K562 (cell line): ENCODE measurements around the gene PRTN3. TPM values are rescaled to one million over a fixed set of nuclear protein-coding genes. Genes with fewer than 3 reads are reported as not detected.

Experiments used
- CAMTA2 ChIP-seq: fragments of 250-450 bp; sonication (Bioruptor Pico); conservative IDR thresholded peaks from 2 replicates; pipeline ENCODE4 v1.5.1; 2022
- CHCHD3 ChIP-seq: fragments of 250-450 bp; sonication (Bioruptor Pico); IDR thresholded peaks from 2 replicates; pipeline ENCODE4 v2.1.2; 2022; ENCODE audit warnings: mild to moderate bottlenecking
- JUN ChIP-seq, 2 experiments: sonication (generic) in 1 of 2; formaldehyde crosslinking in 1 of 2; IDR thresholded peaks; 2 replicates each; pipeline versions ENCODE4 v1.6.1 to v1.8.0; 2012 to 2022; ENCODE audit warnings: borderline replicate concordance in 2 of 2, mild to moderate bottlenecking in 2 of 2, improper control_type of control experiment in 1 of 2, low read depth in 1 of 2, low read length in 1 of 2, missing genetic modification reagents in 1 of 2
- KDM1A ChIP-seq, 2 experiments: fragments of 450-650 bp; IDR thresholded peaks; 2 replicates each; pipeline ENCODE4 v1.6.1; 2016; ENCODE audit warnings: mild to moderate bottlenecking in 2 of 2
- MEF2A ChIP-seq: IDR thresholded peaks from 2 replicates; pipeline ENCODE4 v1.6.1; 2011; ENCODE audit warnings: low read depth, mild to moderate bottlenecking, low read length, moderate library complexity; ENCODE audit not compliant: control insufficient read depth
- MEF2D ChIP-seq: conservative IDR thresholded peaks from 2 replicates; pipeline ENCODE4 v1.6.1; 2016; ENCODE audit warnings: low read depth, missing genetic modification characterization, missing compliant biosample characterization
- NONO ChIP-seq, 2 experiments: fragments of 200-400 bp in 1 of 2; fragments of 450-650 bp in 1 of 2; formaldehyde crosslinking in 1 of 2; IDR thresholded peaks; 2 replicates each; pipeline ENCODE4 v1.6.1; 2017; ENCODE audit warnings: low read depth in 2 of 2, mild to moderate bottlenecking in 2 of 2, moderate library complexity in 2 of 2, low read length in 1 of 2
- SRSF3 ChIP-seq: fragments of 200-400 bp; formaldehyde crosslinking; IDR thresholded peaks from 2 replicates; pipeline ENCODE4 v1.6.1; 2016; ENCODE audit warnings: mild to moderate bottlenecking, low read length, moderate library complexity; ENCODE audit not compliant: insufficient read depth
- ZBTB7A ChIP-seq: IDR thresholded peaks from 2 replicates; pipeline ENCODE4 v1.6.1; 2011; ENCODE audit warnings: low read depth, mild to moderate bottlenecking, low read length, moderate library complexity, borderline replicate concordance; ENCODE audit not compliant: control insufficient read depth
- ZNF431 ChIP-seq: sonication (generic); formaldehyde crosslinking; IDR thresholded peaks from 2 replicates; pipeline ENCODE4 v1.8.0; 2022; ENCODE audit warnings: mild to moderate bottlenecking, missing genetic modification reagents
- polyA plus RNA-seq, 8 experiments: library from polyadenylated mRNA; depleted of rRNA in 4 of 8; stranded (reverse) in 5 of 8; unstranded in 3 of 8; fragments of >200 nt; fragmentation: Nextera tagmentation in 2 of 8; fragmentation: Illumina TruSeq in 1 of 8; extraction: Ambion mirVana in 2 of 8; extraction: Trizol in 1 of 8; gene quantifications; 2 replicates each; pipeline versions ENCODE4 v1.2.1 to v1.2.3, GENCODE V29; 2011 to 2014; ENCODE audit warnings: inconsistent platforms in 1 of 8, missing spikeins in 1 of 8
- total RNA-seq, 7 experiments: library from RNA; depleted of rRNA in 6 of 7; stranded (reverse); fragments of >200 nt in 6 of 7; fragmentation: Illumina TruSeq in 2 of 7; extraction: Trizol in 2 of 7; gene quantifications; 2 replicates each; pipeline versions ENCODE4 v1.2.1 to v1.2.3, GENCODE V29; 2011 to 2021; ENCODE audit warnings: low replicate concordance in 1 of 7
- TF ChIP-seq, protein P1 (sequence below), 3 experiments: fragments of 200-800 bp in 1 of 3; sonication (Bioruptor generic) in 1 of 3; sonication (generic) in 1 of 3; formaldehyde crosslinking in 1 of 3; IDR thresholded peaks; 2 replicates each; pipeline versions ENCODE4 v1.6.1 to v1.8.0; 2016 to 2022; ENCODE audit warnings: mild to moderate bottlenecking in 2 of 3, missing compliant biosample characterization in 2 of 3, missing genetic modification characterization in 2 of 3, missing genetic modification reagents in 1 of 3
- TF ChIP-seq, protein P2 (sequence below): sonication (generic); formaldehyde crosslinking; IDR thresholded peaks from 2 replicates; pipeline ENCODE4 v1.8.0; 2022; ENCODE audit warnings: mild to moderate bottlenecking, missing genetic modification reagents
- TF ChIP-seq, protein P3 (sequence below): fragments of 450-650 bp; IDR thresholded peaks from 2 replicates; pipeline ENCODE4 v1.6.1; 2017; ENCODE audit warnings: antibody characterized with exemption, mild to moderate bottlenecking
- TF ChIP-seq, protein P4 (sequence below), 2 experiments: IDR thresholded peaks; 2 replicates each; pipeline ENCODE4 v1.6.1; 2011; ENCODE audit warnings: borderline replicate concordance in 1 of 2, control low read depth in 1 of 2, low read depth in 1 of 2, low read length in 1 of 2, mild to moderate bottlenecking in 1 of 2, mixed read lengths in 1 of 2, moderate library complexity in 1 of 2; ENCODE audit not compliant: insufficient read depth in 1 of 2, insufficient read length in 1 of 2, poor library complexity in 1 of 2, severe bottlenecking in 1 of 2; ENCODE audit errors: extremely low read depth in 1 of 2
- TF ChIP-seq, protein P5 (sequence below): fragments of 200-800 bp; sonication (Bioruptor generic); IDR thresholded peaks from 2 replicates; pipeline ENCODE4 v1.6.1; 2017; ENCODE audit warnings: missing genetic modification characterization, missing compliant biosample characterization

PRTN3 gene
- total and polyA plus RNA-seq, 9 of the 15 experiments (the other 6 are each of a cell fraction or from before 2014, with no cell fraction given) = 0.14 to 0.86 (median 0.43) TPM; not detected in 3

DNA sequence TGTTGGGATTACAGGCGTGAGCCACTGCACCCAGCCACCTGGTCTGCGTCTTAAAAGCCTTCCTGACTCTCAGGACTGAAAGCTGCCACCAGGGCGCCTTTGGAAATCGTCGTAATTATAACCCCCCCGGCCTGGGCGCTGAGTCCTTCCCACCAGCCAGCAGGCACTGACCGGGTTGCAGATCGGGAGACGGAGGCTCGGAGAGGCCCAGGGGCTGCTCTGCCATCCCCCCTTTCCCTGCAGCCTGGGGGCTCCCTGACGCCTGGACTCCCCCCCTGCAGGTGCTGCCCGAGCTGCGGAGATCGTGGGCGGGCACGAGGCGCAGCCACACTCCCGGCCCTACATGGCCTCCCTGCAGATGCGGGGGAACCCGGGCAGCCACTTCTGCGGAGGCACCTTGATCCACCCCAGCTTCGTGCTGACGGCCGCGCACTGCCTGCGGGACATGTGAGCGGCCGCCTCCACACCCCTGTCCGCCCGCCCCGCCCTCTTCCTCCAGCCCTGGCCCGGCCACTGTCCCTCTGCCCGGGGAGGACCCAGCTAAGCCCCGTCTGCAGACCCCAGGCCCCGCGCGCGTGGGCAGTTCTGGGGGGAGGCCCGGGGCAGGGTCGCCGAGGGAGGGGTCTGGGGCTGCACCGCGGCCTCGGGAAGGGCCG, 2.5 kb downstream of the PRTN3 start (continued):
- TF ChIP-seq, protein P1, sequence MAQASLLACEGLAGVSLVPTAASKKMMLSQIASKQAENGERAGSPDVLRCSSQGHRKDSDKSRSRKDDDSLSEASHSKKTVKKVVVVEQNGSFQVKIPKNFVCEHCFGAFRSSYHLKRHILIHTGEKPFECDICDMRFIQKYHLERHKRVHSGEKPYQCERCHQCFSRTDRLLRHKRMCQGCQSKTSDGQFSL (CRISPR knock-in tag; IDR thresholded peaks at IDR 0.05) = peak; percentile 60
- TF ChIP-seq, protein P1 (tag; IDR thresholded peaks at IDR 0.05) = no peak
- peak in 1 of 2 experiments; percentile 3; a peak in 1 of 4 replicates for TF ChIP-seq KDM1A (IDR thresholded peaks at IDR 0.05)
- TF ChIP-seq CAMTA2 (CRISPR knock-in tag) = no peak
- TF ChIP-seq, protein P2, sequence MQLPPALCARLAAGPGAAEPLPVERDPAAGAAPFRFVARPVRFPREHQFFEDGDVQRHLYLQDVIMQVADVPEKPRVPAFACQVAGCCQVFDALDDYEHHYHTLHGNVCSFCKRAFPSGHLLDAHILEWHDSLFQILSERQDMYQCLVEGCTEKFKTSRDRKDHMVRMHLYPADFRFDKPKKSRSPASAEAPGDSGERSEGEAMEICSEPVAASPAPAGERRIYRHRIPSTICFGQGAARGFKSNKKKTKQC (CRISPR knock-in tag) = peak; percentile 62; the same call in 1 of the 2 replicates
- no peak for TF ChIP-seq CHCHD3 (CRISPR knock-in tag)
- TF ChIP-seq, protein P3, sequence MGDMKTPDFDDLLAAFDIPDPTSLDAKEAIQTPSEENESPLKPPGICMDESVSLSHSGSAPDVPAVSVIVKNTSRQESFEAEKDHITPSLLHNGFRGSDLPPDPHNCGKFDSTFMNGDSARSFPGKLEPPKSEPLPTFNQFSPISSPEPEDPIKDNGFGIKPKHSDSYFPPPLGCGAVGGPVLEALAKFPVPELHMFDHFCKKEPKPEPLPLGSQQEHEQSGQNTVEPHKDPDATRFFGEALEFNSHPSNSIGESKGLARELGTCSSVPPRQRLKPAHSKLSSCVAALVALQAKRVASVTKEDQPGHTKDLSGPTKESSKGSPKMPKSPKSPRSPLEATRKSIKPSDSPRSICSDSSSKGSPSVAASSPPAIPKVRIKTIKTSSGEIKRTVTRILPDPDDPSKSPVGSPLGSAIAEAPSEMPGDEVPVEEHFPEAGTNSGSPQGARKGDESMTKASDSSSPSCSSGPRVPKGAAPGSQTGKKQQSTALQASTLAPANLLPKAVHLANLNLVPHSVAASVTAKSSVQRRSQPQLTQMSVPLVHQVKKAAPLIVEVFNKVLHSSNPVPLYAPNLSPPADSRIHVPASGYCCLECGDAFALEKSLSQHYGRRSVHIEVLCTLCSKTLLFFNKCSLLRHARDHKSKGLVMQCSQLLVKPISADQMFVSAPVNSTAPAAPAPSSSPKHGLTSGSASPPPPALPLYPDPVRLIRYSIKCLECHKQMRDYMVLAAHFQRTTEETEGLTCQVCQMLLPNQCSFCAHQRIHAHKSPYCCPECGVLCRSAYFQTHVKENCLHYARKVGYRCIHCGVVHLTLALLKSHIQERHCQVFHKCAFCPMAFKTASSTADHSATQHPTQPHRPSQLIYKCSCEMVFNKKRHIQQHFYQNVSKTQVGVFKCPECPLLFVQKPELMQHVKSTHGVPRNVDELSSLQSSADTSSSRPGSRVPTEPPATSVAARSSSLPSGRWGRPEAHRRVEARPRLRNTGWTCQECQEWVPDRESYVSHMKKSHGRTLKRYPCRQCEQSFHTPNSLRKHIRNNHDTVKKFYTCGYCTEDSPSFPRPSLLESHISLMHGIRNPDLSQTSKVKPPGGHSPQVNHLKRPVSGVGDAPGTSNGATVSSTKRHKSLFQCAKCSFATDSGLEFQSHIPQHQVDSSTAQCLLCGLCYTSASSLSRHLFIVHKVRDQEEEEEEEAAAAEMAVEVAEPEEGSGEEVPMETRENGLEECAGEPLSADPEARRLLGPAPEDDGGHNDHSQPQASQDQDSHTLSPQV = peak; percentile 50; the same call in 1 of the 2 replicates
- no peak for TF ChIP-seq JUN (IDR thresholded peaks at IDR 0.05; ENCODE audit: borderline replicate concordance, low read depth, low read length)
- no peak for TF ChIP-seq JUN (CRISPR knock-in tag; IDR thresholded peaks at IDR 0.05; ENCODE audit: borderline replicate concordance)
- TF ChIP-seq MEF2A = no peak
- TF ChIP-seq, protein P4, sequence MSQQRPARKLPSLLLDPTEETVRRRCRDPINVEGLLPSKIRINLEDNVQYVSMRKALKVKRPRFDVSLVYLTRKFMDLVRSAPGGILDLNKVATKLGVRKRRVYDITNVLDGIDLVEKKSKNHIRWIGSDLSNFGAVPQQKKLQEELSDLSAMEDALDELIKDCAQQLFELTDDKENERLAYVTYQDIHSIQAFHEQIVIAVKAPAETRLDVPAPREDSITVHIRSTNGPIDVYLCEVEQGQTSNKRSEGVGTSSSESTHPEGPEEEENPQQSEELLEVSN (IDR thresholded peaks at IDR 0.05; ENCODE audit: borderline replicate concordance in 1 of 2, extremely low read depth in 1 of 2, insufficient read depth in 1 of 2, insufficient read length in 1 of 2, low read depth in 1 of 2, low read length in 1 of 2, poor library complexity in 1 of 2, severe bottlenecking in 1 of 2) = peak; percentile 83 to 91
- peak; percentile 89; the same call in 1 of the 2 replicates for TF ChIP-seq ZBTB7A
- TF ChIP-seq SRSF3 = no peak
- 0 out of 4 replicates have a peak, but pooled peaks of 1 of the 2 experiments have one; percentile 4 for TF ChIP-seq NONO (IDR thresholded peaks at IDR 0.05; ENCODE audit: low read depth in 2 of 2, low read length in 1 of 2)
- peak; percentile 62 for TF ChIP-seq ZNF431 (CRISPR knock-in tag)
- TF ChIP-seq MEF2D (tag) = no peak
- TF ChIP-seq, protein P5, sequence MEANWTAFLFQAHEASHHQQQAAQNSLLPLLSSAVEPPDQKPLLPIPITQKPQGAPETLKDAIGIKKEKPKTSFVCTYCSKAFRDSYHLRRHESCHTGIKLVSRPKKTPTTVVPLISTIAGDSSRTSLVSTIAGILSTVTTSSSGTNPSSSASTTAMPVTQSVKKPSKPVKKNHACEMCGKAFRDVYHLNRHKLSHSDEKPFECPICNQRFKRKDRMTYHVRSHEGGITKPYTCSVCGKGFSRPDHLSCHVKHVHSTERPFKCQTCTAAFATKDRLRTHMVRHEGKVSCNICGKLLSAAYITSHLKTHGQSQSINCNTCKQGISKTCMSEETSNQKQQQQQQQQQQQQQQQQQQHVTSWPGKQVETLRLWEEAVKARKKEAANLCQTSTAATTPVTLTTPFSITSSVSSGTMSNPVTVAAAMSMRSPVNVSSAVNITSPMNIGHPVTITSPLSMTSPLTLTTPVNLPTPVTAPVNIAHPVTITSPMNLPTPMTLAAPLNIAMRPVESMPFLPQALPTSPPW (CRISPR knock-in tag) = peak; percentile 44; the same call in 1 of the 2 replicates
